Hematopoietic multipotent progenitor cell treated with erythropoietin and hydrocortisone succinate and interleukin-3 and kit ligand, for 6 days (in vitro differentiated cells): ENCODE results near the gene GALR1.

ENCODE experiments used
- DNase-seq: peaks from one replicate; pipeline ENCODE4 v3.0.0-alpha.2; 2015

GALR1 gene

DNA sequence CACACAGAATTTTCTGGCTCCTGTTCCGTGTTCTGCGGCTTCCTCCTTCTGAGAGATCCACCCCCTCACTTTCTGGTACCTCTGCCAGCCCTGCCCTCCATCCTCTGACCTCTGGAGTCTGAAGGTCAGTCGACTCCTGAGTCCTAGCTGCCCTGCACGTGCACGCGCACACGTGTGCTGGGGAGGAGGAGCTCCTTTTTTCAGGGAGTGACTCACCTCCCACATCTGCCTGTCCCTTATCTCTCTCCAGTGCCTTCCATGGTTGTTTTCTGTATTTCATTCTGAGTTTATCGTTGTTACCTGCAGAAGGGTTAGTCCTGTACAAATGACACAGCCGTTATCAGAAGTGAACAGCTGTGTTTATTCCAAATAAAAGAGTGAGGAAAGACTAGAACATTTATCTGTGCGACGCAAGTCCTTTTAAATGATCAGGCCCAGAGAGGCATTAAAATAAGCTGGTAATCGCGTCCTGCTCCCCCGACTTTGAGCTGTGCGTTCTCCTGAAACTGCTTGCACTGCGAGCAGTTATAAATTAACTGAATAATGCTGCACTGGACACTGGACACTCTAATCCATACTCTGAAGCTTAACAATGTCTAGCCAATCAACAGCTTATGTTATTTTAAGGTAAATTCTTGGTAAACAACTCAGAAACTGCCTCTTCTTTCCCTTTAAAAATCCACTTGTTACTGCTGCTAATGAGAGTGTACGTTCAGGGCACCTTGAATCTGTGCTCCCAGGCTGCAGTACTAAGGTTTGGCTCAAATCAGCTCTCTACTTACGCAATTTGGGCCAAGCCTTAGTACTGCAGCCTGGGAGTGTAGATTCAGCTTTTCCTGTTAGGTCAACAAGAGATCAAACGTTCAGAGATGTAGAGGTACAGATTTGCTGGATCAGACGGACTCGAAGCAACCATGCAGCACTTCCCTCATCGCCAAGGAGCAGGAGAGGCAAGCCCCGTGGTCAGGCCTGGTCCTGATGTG lies 72.5 kb downstream of the GALR1 start:
- DNase-seq, result no peak

DNA sequence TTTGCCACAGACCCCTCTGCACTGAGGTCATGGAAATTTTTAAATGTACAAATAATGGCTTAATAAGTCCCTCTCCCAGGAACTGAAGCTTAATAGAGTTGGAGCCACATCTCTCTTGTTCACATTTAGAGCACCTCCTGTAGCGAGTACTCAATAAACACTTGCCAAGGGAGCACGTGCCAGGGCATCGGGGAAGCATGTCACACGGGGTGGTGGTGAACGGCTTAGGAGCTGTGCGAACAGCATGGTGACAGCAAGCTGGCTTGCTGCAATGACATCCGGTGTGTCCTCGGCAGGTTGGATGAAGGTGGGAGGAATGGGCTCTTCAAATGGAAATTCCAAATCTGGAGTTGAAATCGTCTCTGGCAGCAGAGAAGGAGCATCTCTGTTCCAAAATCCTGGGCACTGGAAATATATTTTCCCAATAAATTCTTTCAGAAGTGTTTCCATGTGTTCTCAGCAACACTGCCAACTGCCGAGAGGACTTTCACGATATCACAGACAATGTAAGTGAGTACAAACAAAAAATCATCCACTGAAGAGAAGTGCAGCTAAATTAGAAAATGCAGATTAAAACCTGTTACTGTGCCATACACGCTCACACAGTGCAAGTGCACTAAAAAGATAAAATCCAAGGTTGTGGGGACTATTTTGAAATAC lies 74.1 kb downstream of the GALR1 start:
- no peak for DNase-seq
